Fibroblast of skin of right quadriceps (primary cell): Measurements from ENCODE around the gene DTNBP1.

ENCODE experiments used
- DNase-seq: peaks from one replicate; pipeline ENCODE4 v3.0.0-alpha.2; 2013

The DTNBP1 gene

GRCh38 chr6:15665237-15665636 lies 2.4 kb upstream of the DTNBP1 start:
- DNase-seq: no peak

GRCh38 chr6:15663130-15663871 lies 473 bp upstream of the DTNBP1 start:
- no peak for DNase-seq

GRCh38 chr6:15661853-15662325 lies 939 bp downstream of the DTNBP1 start:
- DNase-seq: no peak

GRCh38 chr6:15659181-15659580 lies 3.6 kb downstream of the DTNBP1 start:
- DNase-seq: no peak

- no peak for DNase-seq
Measured at GRCh38 chr6:15658181-15658744, 4.6 kb downstream of the DTNBP1 start.

- no peak for DNase-seq
Measured at GRCh38 chr6:15657290-15657689, 5.5 kb downstream of the DTNBP1 start.

GRCh38 chr6:15656145-15656544 lies 6.7 kb downstream of the DTNBP1 start:
- DNase-seq: no peak

GRCh38 chr6:15654250-15654649 lies 8.6 kb downstream of the DTNBP1 start:
- DNase-seq: peak; percentile 6

GRCh38 chr6:15653581-15653980 lies 9.2 kb downstream of the DTNBP1 start:
- no peak for DNase-seq

GRCh38 chr6:15650004-15650559 lies 12.7 kb downstream of the DTNBP1 start:
- peak; percentile 8 for DNase-seq

- no peak for DNase-seq
Measured at GRCh38 chr6:15644904-15645303, 17.9 kb downstream of the DTNBP1 start.

GRCh38 chr6:15643542-15643941 lies 19.3 kb downstream of the DTNBP1 start:
- DNase-seq: no peak

GRCh38 chr6:15642276-15642675 lies 20.6 kb downstream of the DTNBP1 start:
- no peak for DNase-seq

- no peak for DNase-seq
Measured at GRCh38 chr6:15638373-15638772, 24.5 kb downstream of the DTNBP1 start.

- no peak for DNase-seq
Measured at GRCh38 chr6:15631432-15631831, 31.4 kb downstream of the DTNBP1 start.

GRCh38 chr6:15630202-15630601 lies 32.6 kb downstream of the DTNBP1 start:
- peak; percentile 21 for DNase-seq

- DNase-seq: no peak
Measured at GRCh38 chr6:15629487-15629886, 33.3 kb downstream of the DTNBP1 start.

- peak; percentile 84 for DNase-seq
Measured at GRCh38 chr6:15628499-15629131, 34.2 kb downstream of the DTNBP1 start.

GRCh38 chr6:15627821-15628220 lies 35.0 kb downstream of the DTNBP1 start:
- peak; percentile 73 for DNase-seq

GRCh38 chr6:15626878-15627674 lies 35.8 kb downstream of the DTNBP1 start:
- DNase-seq: no peak

GRCh38 chr6:15626160-15626559 lies 36.7 kb downstream of the DTNBP1 start:
- DNase-seq: no peak

- peak; percentile 31 for DNase-seq
Measured at GRCh38 chr6:15623276-15624116, 39.3 kb downstream of the DTNBP1 start.
